HG03196 (cell line): ENCODE measurements around the gene ATF7IP2.
"Not testable (repeated sequence)": the region's sequence is repeated elsewhere in the genome, so short reads cannot be mapped to it uniquely, and the experiment has no call there.

Experiments used
- ATAC-seq: cut with Tn5 transposase; IDR thresholded peaks from one replicate; pipeline ENCODE4 v1.9.1; 2021; ENCODE audit not compliant: unreplicated experiment

Gene ATF7IP2

DNA sequence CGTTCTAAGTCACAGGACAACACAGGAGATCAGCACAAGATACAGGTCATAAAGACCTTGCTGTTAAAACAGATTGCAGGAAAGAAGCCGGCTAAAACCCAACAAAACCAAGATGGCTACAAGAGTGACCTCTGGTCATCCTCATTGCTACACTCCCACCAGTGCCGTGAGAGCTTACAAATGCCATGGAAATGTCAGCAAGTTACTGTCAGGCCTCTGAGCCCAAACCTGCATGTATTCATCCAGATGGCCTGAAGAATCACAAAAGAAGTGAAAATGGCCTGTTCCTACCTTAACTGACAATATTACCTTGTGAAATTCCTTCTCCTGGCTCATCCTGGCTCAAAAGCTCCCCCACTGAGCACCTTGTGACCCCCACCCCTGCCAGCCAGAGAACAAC is 119.4 kb downstream of the ATF7IP2 start:
- not testable (repeated sequence) for ATAC-seq

- ATAC-seq, result no peak
Measured at GRCh38 chr16:10509534-10510025, 123.7 kb downstream of the ATF7IP2 start.

- no peak for ATAC-seq
Measured at GRCh38 chr16:10510279-10510678, 124.4 kb downstream of the ATF7IP2 start.

DNA sequence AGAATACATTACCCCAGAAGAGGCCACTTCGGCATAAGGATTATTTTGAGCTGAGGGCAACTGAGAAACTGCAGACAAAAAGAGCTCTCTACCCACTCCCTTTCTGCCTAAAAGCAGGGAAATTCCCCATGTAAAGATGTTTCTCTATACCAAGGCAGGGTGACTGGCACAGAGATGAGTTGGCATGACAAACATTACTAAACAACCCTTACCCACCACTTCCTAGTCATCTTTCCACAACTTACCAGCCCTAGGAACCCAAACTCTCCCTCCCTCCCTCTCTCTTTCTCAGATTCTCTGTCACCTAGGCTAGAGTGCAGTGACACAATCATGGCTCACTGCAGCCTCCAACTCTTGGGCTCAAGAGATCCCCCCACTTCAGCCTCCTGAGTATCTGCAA is 126.0 kb downstream of the ATF7IP2 start:
- no peak for ATAC-seq

DNA sequence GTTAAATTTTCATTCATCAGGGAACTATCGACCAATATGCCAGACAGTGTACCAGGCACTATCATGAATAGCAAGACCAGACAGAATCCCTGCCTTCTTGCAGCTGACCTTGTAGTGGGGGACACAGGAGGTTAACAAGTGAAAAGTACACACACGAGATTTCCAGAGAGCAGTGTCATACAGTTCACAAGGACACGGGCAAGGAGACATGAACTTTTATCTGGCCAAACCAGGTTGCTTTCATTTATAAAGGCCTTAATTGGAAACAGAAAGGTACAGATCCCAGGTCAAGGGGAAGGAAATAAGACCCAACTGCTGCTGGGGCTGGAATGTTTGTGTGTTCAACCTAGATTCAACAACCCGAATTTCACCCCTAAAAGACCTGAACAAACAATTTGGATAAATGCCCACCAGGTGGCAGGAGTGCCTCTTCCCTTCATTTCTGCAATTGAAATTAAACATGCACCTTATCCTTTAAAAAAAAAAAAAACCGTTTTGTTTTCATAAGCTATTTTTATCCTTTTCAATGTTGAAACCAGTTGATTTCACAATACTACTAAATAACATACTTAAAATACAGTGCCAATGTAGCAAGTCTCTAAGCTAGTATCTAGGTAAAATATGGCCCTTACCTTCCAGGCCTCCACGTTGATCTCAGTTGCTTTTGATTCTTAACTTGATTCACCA is 128.7 kb downstream of the ATF7IP2 start:
- no peak for ATAC-seq

GRCh38 chr16:10517868-10518267 is 132.0 kb downstream of the ATF7IP2 start:
- no peak for ATAC-seq

GRCh38 chr16:10518479-10519041 is 132.7 kb downstream of the ATF7IP2 start:
- ATAC-seq, result no peak

DNA sequence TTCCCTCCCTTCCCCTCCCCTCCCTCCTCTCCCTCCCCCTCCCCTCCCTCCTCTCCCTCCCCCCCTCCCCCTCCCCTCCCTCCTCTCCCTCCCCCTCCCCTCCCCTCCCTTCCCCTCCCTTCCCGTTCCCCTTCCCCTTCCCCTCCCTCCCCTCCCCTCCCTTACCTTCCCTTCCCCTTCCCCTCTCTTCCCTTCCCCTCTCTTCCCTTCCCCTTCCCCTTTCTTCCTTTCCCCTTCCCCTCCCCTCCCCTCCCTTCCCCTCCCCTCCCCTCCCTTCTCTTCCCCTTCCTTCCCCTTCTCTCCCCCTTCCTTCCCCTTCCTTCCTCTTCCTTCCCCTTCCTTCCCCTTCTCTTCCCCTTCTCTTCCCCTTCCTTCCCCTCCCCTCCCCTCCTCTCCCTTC is 133.4 kb downstream of the ATF7IP2 start:
- no peak for ATAC-seq

GRCh38 chr16:10519929-10520868 is 134.3 kb downstream of the ATF7IP2 start:
- no peak for ATAC-seq

DNA sequence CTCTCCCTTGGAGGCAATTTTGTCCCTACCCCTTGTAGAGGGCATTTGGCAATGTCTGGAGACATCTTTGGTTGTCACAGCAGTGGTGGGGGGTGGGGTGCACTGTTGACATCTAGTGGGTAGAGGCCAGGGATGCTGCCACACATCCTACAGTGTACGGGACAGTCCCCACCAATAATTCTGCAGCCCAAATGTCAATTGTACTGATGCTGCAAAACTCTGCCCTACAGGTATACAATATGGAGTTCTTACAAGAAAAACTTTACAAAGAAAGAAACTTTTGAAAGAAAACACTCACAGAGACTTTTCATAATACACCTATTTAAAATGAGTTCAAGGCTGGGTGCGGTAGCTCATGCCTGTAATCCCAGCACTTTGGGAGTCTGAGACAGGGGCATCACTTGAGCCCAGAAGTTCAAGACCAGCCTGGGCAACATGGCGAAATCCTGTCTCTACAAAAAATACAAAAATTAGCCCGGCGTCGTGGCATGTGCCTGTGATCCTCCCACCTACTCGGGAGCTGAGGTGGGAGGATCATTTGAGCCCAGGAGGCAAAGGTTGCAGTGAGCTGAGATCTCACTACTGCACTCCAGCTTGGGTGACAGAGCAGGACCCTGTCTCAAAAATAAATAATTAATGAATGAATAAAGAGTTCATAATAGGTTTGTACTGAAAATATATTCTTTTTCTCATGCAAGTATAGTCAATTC is 135.2 kb downstream of the ATF7IP2 start:
- ATAC-seq, result no peak

DNA sequence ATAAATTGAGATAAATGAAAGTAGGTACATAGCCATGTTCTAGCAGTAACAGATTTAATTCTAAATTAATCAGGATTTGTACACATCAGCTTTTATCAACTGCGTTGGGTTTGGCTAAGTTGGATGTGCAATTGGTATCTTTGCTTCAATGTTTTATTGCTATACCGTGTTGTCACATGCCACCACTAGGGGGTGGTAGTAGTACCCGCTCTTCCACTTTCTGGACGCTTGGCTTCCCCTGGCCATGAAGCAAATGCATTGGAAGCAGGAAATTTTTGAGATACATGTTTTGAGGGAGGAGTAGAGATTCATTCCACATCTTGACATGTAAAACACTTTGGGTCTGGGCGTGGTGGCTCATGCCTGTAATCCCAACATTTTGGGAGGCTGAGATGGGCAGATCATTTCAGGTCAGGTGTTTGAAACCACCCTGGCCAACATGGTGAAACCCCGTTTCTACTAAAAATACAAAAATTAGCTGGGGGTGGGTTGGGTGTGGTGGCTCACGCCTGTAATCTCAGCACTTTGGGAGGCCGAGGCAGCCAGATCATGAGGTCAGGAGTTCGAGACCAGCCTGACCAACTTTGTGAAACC is 135.9 kb downstream of the ATF7IP2 start:
- no peak for ATAC-seq

- ATAC-seq, result no peak
Measured at GRCh38 chr16:10522966-10523365, 137.1 kb downstream of the ATF7IP2 start.

GRCh38 chr16:10525214-10525825 is 139.5 kb downstream of the ATF7IP2 start:
- ATAC-seq, result no peak

GRCh38 chr16:10526962-10527361 is 141.1 kb downstream of the ATF7IP2 start:
- ATAC-seq, result no peak

- no peak for ATAC-seq
Measured at GRCh38 chr16:10528635-10529034, 142.8 kb downstream of the ATF7IP2 start.

GRCh38 chr16:10529895-10530669 is 144.2 kb downstream of the ATF7IP2 start:
- ATAC-seq, result no peak

- ATAC-seq, result no peak
Measured at GRCh38 chr16:10530685-10531084, 144.8 kb downstream of the ATF7IP2 start.

GRCh38 chr16:10531582-10531981 is 145.7 kb downstream of the ATF7IP2 start:
- ATAC-seq, result no peak
